GM12878 (cell line): ENCODE measurements around the gene RPLP1.

Experiments
- E2F4 ChIP-seq: IDR thresholded peaks from 2 replicates; pipeline ENCODE4 v1.6.1; 2012; ENCODE audit warnings: low read depth, low read length, improper control_type of control experiment
- MYC ChIP-seq: IDR thresholded peaks from 2 replicates; pipeline ENCODE4 v1.6.1; 2011; ENCODE audit warnings: mild to moderate bottlenecking, low read length, moderate library complexity, inconsistent platforms; ENCODE audit not compliant: insufficient read depth, insufficient replicate concordance, insufficient read length, severe bottlenecking
- POLR2AphosphoS2 ChIP-seq: IDR thresholded peaks from 2 replicates; pipeline ENCODE4 v1.6.1; 2011; ENCODE audit warnings: low read depth, mild to moderate bottlenecking, low read length, improper control_type of control experiment, moderate library complexity
- RAD21 ChIP-seq: IDR thresholded peaks from 2 replicates; pipeline ENCODE4 v1.6.1; 2011; ENCODE audit warnings: mild to moderate bottlenecking, low read depth, low read length, moderate library complexity; ENCODE audit not compliant: insufficient read depth
- SIN3A ChIP-seq: IDR thresholded peaks from 2 replicates; pipeline ENCODE4 v1.6.1; 2012; ENCODE audit warnings: low read depth, low read length, improper control_type of control experiment
- ZNF274 ChIP-seq: IDR thresholded peaks from one replicate; pipeline ENCODE4 v1.8.0; 2011; ENCODE audit not compliant: insufficient read length, insufficient read depth
- ZNF592 ChIP-seq: fragments of 450-650 bp; IDR thresholded peaks from 2 replicates; pipeline ENCODE4 v1.6.1; 2017; ENCODE audit warnings: mild to moderate bottlenecking, moderate library complexity
- TF ChIP-seq, protein P1 (sequence below): IDR thresholded peaks from 2 replicates; pipeline ENCODE4 v1.6.1; 2012; ENCODE audit warnings: mild to moderate bottlenecking, low read depth, low read length
- TF ChIP-seq, protein P2 (sequence below): IDR thresholded peaks from 2 replicates; pipeline ENCODE4 v1.6.1; 2012; ENCODE audit warnings: low read depth, low read length, improper control_type of control experiment
- TF ChIP-seq, protein P3 (sequence below), 3 experiments: IDR thresholded peaks in 2 of 3; conservative IDR thresholded peaks in 1 of 3; 2 replicates each; pipeline ENCODE4 v1.5.1; 2011; ENCODE audit warnings: low read depth in 3 of 3, low read length in 3 of 3, mild to moderate bottlenecking in 3 of 3, control low read depth in 2 of 3, moderate library complexity in 2 of 3, inconsistent platforms in 1 of 3, mixed read lengths in 1 of 3; ENCODE audit not compliant: control insufficient read depth in 2 of 3, insufficient read depth in 1 of 3; ENCODE audit errors: extremely low read depth in 1 of 3

DNA sequence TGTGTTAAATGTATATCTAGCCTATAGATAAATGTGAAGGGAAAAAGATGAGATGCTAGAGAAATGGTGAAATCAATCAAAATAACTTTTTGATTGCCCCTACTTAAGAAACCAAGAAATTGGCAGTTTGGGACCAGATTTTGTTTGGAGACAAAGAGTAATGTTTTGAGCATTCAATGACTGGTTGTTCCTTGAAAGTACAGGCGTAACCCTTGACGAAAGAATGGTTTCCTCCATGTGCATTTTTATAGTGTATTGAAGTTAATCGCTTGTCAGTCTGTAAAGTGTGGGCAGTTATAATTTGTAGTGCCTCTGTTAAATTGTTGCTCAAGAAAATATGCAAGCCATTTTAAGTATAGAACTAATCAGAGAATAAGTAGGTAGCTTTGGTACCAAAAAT, 37.2 kb upstream of the RPLP1 start:
- TF ChIP-seq, protein P1, sequence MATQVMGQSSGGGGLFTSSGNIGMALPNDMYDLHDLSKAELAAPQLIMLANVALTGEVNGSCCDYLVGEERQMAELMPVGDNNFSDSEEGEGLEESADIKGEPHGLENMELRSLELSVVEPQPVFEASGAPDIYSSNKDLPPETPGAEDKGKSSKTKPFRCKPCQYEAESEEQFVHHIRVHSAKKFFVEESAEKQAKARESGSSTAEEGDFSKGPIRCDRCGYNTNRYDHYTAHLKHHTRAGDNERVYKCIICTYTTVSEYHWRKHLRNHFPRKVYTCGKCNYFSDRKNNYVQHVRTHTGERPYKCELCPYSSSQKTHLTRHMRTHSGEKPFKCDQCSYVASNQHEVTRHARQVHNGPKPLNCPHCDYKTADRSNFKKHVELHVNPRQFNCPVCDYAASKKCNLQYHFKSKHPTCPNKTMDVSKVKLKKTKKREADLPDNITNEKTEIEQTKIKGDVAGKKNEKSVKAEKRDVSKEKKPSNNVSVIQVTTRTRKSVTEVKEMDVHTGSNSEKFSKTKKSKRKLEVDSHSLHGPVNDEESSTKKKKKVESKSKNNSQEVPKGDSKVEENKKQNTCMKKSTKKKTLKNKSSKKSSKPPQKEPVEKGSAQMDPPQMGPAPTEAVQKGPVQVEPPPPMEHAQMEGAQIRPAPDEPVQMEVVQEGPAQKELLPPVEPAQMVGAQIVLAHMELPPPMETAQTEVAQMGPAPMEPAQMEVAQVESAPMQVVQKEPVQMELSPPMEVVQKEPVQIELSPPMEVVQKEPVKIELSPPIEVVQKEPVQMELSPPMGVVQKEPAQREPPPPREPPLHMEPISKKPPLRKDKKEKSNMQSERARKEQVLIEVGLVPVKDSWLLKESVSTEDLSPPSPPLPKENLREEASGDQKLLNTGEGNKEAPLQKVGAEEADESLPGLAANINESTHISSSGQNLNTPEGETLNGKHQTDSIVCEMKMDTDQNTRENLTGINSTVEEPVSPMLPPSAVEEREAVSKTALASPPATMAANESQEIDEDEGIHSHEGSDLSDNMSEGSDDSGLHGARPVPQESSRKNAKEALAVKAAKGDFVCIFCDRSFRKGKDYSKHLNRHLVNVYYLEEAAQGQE = no peak
- TF ChIP-seq MYC = no peak
- TF ChIP-seq, protein P2, sequence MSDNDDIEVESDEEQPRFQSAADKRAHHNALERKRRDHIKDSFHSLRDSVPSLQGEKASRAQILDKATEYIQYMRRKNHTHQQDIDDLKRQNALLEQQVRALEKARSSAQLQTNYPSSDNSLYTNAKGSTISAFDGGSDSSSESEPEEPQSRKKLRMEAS = no peak
- TF ChIP-seq RAD21 = no peak
- TF ChIP-seq, protein P3, sequence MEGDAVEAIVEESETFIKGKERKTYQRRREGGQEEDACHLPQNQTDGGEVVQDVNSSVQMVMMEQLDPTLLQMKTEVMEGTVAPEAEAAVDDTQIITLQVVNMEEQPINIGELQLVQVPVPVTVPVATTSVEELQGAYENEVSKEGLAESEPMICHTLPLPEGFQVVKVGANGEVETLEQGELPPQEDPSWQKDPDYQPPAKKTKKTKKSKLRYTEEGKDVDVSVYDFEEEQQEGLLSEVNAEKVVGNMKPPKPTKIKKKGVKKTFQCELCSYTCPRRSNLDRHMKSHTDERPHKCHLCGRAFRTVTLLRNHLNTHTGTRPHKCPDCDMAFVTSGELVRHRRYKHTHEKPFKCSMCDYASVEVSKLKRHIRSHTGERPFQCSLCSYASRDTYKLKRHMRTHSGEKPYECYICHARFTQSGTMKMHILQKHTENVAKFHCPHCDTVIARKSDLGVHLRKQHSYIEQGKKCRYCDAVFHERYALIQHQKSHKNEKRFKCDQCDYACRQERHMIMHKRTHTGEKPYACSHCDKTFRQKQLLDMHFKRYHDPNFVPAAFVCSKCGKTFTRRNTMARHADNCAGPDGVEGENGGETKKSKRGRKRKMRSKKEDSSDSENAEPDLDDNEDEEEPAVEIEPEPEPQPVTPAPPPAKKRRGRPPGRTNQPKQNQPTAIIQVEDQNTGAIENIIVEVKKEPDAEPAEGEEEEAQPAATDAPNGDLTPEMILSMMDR (IDR thresholded peaks at IDR 0.05 in 2 of 3, conservative IDR thresholded peaks at IDR 0.05 in 1 of 3; ENCODE audit: control insufficient read depth in 2 of 3, extremely low read depth in 1 of 3, insufficient read depth in 1 of 3, low read depth in 3 of 3, low read length in 3 of 3) = no peak
- TF ChIP-seq POLR2AphosphoS2 = no peak
- TF ChIP-seq ZNF592 = no peak
- TF ChIP-seq E2F4 = no peak
- TF ChIP-seq ZNF274 = no peak
- TF ChIP-seq SIN3A = no peak
